ENCODE data around the gene PGF.

The PGF gene

DNA sequence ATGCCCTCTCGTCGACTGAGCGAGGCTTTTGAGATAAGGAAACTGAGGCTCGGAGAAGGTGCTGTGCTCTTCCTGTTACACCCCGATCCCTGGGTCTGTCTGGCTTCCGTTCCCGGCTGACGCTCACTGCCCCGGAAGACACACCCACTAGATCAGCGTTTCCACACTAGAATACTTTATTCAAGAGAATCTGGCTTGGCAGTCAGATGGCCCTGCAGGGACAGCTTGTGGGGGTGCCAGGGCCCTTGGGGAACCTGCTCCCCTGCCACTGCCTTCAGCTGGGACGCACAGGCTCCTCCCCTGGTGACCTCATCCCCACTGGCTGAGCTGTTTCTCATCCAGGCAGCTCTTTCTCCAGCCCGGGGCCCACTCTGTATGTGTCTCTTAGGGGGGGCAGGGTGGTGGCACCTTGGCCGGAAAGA lies 13.7 kb downstream of the PGF start:
- Histone ChIP-seq H3K27me3 (ENCODE audit: insufficient read depth, poor library complexity, severe bottlenecking) (no peaks in the 10 kb centered on the region), H3K27ac (replicated peaks) (peak overlapping the region; percentile 38), H3K4me3 (replicated peaks; ENCODE audit: insufficient read depth, low read length) (no peak overlapping the region)
- TF ChIP-seq, protein P1, sequence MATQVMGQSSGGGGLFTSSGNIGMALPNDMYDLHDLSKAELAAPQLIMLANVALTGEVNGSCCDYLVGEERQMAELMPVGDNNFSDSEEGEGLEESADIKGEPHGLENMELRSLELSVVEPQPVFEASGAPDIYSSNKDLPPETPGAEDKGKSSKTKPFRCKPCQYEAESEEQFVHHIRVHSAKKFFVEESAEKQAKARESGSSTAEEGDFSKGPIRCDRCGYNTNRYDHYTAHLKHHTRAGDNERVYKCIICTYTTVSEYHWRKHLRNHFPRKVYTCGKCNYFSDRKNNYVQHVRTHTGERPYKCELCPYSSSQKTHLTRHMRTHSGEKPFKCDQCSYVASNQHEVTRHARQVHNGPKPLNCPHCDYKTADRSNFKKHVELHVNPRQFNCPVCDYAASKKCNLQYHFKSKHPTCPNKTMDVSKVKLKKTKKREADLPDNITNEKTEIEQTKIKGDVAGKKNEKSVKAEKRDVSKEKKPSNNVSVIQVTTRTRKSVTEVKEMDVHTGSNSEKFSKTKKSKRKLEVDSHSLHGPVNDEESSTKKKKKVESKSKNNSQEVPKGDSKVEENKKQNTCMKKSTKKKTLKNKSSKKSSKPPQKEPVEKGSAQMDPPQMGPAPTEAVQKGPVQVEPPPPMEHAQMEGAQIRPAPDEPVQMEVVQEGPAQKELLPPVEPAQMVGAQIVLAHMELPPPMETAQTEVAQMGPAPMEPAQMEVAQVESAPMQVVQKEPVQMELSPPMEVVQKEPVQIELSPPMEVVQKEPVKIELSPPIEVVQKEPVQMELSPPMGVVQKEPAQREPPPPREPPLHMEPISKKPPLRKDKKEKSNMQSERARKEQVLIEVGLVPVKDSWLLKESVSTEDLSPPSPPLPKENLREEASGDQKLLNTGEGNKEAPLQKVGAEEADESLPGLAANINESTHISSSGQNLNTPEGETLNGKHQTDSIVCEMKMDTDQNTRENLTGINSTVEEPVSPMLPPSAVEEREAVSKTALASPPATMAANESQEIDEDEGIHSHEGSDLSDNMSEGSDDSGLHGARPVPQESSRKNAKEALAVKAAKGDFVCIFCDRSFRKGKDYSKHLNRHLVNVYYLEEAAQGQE (IDR thresholded peaks at IDR 0.05; ENCODE audit: insufficient replicate concordance, low read depth): no peak
- TF ChIP-seq, protein P2, sequence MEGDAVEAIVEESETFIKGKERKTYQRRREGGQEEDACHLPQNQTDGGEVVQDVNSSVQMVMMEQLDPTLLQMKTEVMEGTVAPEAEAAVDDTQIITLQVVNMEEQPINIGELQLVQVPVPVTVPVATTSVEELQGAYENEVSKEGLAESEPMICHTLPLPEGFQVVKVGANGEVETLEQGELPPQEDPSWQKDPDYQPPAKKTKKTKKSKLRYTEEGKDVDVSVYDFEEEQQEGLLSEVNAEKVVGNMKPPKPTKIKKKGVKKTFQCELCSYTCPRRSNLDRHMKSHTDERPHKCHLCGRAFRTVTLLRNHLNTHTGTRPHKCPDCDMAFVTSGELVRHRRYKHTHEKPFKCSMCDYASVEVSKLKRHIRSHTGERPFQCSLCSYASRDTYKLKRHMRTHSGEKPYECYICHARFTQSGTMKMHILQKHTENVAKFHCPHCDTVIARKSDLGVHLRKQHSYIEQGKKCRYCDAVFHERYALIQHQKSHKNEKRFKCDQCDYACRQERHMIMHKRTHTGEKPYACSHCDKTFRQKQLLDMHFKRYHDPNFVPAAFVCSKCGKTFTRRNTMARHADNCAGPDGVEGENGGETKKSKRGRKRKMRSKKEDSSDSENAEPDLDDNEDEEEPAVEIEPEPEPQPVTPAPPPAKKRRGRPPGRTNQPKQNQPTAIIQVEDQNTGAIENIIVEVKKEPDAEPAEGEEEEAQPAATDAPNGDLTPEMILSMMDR (IDR thresholded peaks at IDR 0.05; ENCODE audit: insufficient read depth, low read length): no peak
- TF ChIP-seq GABPA (IDR thresholded peaks at IDR 0.05; ENCODE audit: low read depth): no peak
- no peak for TF ChIP-seq SPI1 (IDR thresholded peaks at IDR 0.05; ENCODE audit: borderline replicate concordance, low read depth)
- no peak for TF ChIP-seq POLR2AphosphoS5 (IDR thresholded peaks at IDR 0.05; ENCODE audit: low read depth)
- peak in 1 of 2 experiments; percentile 44 for DNase-seq (ENCODE audit: low read depth in 1 of 2, low spot score in 1 of 2)

- H3K27ac ChIP-seq (replicated peaks): peak overlapping the region; percentile 38
- no peak for TF ChIP-seq SPI1 (IDR thresholded peaks at IDR 0.05; ENCODE audit: borderline replicate concordance, low read depth)
- TF ChIP-seq POLR2AphosphoS5 (IDR thresholded peaks at IDR 0.05; ENCODE audit: low read depth): no peak
- no peak for TF ChIP-seq GABPA (IDR thresholded peaks at IDR 0.05; ENCODE audit: low read depth)
- TF ChIP-seq, protein P2 (IDR thresholded peaks at IDR 0.05; ENCODE audit: insufficient read depth, low read length): no peak
- TF ChIP-seq, protein P1 (IDR thresholded peaks at IDR 0.05; ENCODE audit: insufficient replicate concordance, low read depth): no peak
- no peak for DNase-seq (ENCODE audit: low read depth in 1 of 2, low spot score in 1 of 2)
- H3K4me3 ChIP-seq (replicated peaks; ENCODE audit: insufficient read depth, low read length): no peak overlapping the region
- no peaks in the 10 kb centered on the region for H3K27me3 ChIP-seq (ENCODE audit: insufficient read depth, poor library complexity, severe bottlenecking)
These were observed 14.3 kb downstream of the PGF start for GRCh38 chr14:74940956-74941565.

- TF ChIP-seq POLR2AphosphoS5 (IDR thresholded peaks at IDR 0.05; ENCODE audit: low read depth): no peak
- no peak for TF ChIP-seq GABPA (IDR thresholded peaks at IDR 0.05; ENCODE audit: low read depth)
- TF ChIP-seq, protein P2 (IDR thresholded peaks at IDR 0.05; ENCODE audit: insufficient read depth, low read length): no peak
- TF ChIP-seq, protein P1 (IDR thresholded peaks at IDR 0.05; ENCODE audit: insufficient replicate concordance, low read depth): no peak
- no peak for TF ChIP-seq SPI1 (IDR thresholded peaks at IDR 0.05; ENCODE audit: borderline replicate concordance, low read depth)
- peak overlapping the region; percentile 83 for H3K27ac ChIP-seq (replicated peaks)
- H3K27me3 ChIP-seq (ENCODE audit: insufficient read depth, poor library complexity, severe bottlenecking): no peaks in the 10 kb centered on the region
- DNase-seq (ENCODE audit: low read depth in 1 of 2, low spot score in 1 of 2): no peak
- no peak overlapping the region for H3K4me3 ChIP-seq (replicated peaks; ENCODE audit: insufficient read depth, low read length)
These were observed 16.6 kb downstream of the PGF start for GRCh38 chr14:74938531-74939495.

Measured in HL-60 (cell line).